WERI-Rb-1 (cell line): ENCODE measurements around the gene TIRAP.

ENCODE experiments used
- DNase-seq: peaks from one replicate; pipeline ENCODE4 v3.0.0-alpha.2; 2020
- H3K27ac ChIP-seq: fragments of 250-450 bp; sonication (Bioruptor Pico); 2 replicates; pipeline ENCODE4 v1.5.1; 2020; ENCODE audit warnings: mild to moderate bottlenecking, moderate library complexity
- H3K27me3 ChIP-seq: fragments of 250-450 bp; sonication (Bioruptor Pico); 2 replicates; pipeline ENCODE4 v1.5.1; 2021; ENCODE audit warnings: mild to moderate bottlenecking, low read depth, moderate library complexity; ENCODE audit not compliant: insufficient read depth, severe bottlenecking
- H3K36me3 ChIP-seq: fragments of 250-450 bp; sonication (Bioruptor Pico); 2 replicates; pipeline ENCODE4 v1.5.1; 2020; ENCODE audit warnings: mild to moderate bottlenecking, moderate library complexity
- H3K4me3 ChIP-seq: 2 replicates; pipeline ENCODE4 v1.5.1; 2011; ENCODE audit warnings: low read depth, mild to moderate bottlenecking, control low read depth, low read length
- H3K9me3 ChIP-seq: fragments of 250-450 bp; sonication (Bioruptor Pico); 2 replicates; pipeline ENCODE4 v1.5.1; 2021; ENCODE audit warnings: mild to moderate bottlenecking, moderate library complexity; ENCODE audit not compliant: severe bottlenecking
- TF ChIP-seq, protein P1 (sequence below): IDR thresholded peaks from 2 replicates; pipeline ENCODE4 v1.5.1; 2011; ENCODE audit warnings: low read depth, mild to moderate bottlenecking, control low read depth, inconsistent platforms, low read length

The TIRAP gene

DNA sequence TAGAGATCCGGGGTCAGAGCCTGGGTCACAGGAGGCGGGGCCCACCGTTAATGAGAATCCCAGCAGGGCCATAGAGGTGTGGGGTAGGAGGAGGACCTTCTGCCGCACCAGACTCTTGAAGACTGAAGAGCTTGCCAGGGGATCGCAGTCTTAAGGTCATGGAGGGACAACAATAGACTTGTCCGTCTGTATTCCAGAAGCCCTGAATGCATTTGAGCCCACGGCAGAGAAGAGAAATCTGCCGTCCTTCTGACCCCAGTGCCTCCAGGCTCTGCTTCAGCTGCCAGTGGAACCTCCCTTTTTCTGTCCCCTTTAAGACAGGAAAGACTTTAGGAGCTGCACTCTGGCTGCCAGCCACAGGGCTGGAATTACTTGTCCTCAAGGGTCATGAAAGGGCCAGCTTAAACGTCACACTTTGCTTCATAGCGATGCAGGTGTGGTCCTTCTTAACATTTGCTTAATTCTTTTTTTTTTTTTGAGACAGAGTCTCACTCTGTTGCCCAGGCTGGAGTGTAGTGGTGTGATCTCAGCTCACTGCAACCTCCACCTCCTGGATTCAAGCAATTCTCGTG, 57.1 kb downstream of the TIRAP start:
- Histone ChIP-seq H3K27ac (no peak overlapping the region), H3K36me3 (no peaks in the 10 kb centered on the region; the same call in none of the 2 replicates)
- TF ChIP-seq, protein P1, sequence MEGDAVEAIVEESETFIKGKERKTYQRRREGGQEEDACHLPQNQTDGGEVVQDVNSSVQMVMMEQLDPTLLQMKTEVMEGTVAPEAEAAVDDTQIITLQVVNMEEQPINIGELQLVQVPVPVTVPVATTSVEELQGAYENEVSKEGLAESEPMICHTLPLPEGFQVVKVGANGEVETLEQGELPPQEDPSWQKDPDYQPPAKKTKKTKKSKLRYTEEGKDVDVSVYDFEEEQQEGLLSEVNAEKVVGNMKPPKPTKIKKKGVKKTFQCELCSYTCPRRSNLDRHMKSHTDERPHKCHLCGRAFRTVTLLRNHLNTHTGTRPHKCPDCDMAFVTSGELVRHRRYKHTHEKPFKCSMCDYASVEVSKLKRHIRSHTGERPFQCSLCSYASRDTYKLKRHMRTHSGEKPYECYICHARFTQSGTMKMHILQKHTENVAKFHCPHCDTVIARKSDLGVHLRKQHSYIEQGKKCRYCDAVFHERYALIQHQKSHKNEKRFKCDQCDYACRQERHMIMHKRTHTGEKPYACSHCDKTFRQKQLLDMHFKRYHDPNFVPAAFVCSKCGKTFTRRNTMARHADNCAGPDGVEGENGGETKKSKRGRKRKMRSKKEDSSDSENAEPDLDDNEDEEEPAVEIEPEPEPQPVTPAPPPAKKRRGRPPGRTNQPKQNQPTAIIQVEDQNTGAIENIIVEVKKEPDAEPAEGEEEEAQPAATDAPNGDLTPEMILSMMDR = no peak

DNA sequence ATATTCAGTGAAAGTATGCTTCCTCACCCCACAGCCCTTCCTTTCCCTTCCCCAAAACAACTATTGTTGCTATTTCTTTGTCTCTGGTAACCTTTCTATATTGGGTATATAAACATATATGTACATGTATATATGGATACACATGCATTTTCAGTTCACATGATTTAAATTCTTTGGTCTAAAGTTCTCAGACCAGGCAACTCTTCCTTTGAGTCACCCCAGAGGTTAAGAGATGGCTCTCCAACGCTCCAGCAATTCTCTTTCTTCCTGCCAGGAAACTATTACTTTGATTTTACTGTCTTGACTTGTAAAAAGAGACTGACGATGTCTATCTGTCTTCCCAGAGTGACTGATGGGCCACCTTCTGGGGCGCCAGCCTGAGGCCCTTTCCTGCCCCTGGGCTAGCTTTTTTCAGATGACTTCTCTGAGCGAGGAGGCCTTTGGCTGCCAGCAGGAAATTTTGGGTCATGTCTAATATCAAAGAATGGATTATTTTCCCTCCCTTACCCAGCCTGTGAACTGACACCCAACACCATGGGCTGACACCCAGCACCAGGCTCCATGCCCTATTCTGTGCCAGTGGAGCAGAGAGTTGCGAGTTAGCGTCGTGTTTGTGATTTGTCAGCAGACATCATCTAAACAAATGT, 58.2 kb downstream of the TIRAP start:
- H3K36me3 ChIP-seq = no peaks in the 10 kb centered on the region; the same call in none of the 2 replicates
- no peak for DNase-seq
- no peak overlapping the region for H3K27ac ChIP-seq
- no peaks in the 10 kb centered on the region for H3K9me3 ChIP-seq
- no peak overlapping the region for H3K4me3 ChIP-seq
- H3K27me3 ChIP-seq = no peaks in the 10 kb centered on the region
- TF ChIP-seq, protein P1 = no peak

More for the DNA sequence above, 57.1 kb downstream of the TIRAP start:
- Histone ChIP-seq H3K9me3 (no peaks in the 10 kb centered on the region), H3K4me3 (no peak overlapping the region), H3K27me3 (no peaks in the 10 kb centered on the region)
- DNase-seq = no peak

DNA sequence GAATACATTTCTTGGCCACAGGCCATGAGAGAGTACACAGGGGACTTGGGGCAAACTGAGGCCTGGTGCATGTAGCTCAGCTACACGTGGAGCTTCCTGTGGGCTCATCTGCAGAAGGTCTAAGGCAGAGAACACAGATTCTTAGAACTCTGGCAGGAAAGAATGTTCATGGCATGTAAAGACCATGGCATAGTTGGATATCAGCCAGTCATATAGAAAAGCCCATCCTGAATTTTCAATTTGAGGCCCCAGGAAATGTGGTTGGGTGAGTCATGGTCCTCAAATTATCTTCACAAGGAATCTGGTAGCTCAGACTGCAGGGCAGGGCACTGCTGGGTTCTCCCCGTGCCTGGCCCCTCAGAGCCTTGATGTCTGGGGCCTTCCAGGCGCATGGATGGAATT, 58.9 kb downstream of the TIRAP start:
- Histone ChIP-seq H3K9me3 (no peaks in the 10 kb centered on the region), H3K36me3 (no peaks in the 10 kb centered on the region; the same call in none of the 2 replicates), H3K27me3 (no peaks in the 10 kb centered on the region), H3K27ac (no peak overlapping the region), H3K4me3 (no peak overlapping the region)
- no peak for DNase-seq
- TF ChIP-seq, protein P1 = no peak

DNA sequence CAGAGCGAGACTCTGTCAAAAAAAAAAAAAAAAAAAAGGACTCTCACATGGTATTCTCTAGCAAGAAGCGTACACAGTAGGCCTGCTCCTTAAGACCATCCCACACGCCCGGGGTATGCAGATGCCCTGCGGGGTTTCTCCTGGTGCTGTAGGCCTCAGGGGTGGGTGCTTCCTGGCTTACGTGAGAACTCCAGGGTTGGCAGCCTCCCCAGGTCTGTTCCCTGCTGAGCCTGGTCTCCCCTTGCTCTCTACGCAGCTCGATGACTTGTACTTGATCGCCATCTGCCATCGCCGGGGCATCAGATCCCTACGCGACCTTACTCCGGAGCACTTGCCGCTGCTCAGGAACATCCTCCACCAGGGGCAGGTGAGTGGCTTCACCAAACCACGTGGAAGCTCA, 60.2 kb downstream of the TIRAP start:
- H3K27me3 ChIP-seq = no peaks in the 10 kb centered on the region
- H3K4me3 ChIP-seq = no peak overlapping the region
- no peaks in the 10 kb centered on the region; the same call in none of the 2 replicates for H3K36me3 ChIP-seq
- DNase-seq = no peak
- H3K9me3 ChIP-seq = no peaks in the 10 kb centered on the region
- TF ChIP-seq, protein P1 = no peak
- no peak overlapping the region for H3K27ac ChIP-seq
